ENCODE data around the gene XIRP1.

XIRP1 gene

DNA sequence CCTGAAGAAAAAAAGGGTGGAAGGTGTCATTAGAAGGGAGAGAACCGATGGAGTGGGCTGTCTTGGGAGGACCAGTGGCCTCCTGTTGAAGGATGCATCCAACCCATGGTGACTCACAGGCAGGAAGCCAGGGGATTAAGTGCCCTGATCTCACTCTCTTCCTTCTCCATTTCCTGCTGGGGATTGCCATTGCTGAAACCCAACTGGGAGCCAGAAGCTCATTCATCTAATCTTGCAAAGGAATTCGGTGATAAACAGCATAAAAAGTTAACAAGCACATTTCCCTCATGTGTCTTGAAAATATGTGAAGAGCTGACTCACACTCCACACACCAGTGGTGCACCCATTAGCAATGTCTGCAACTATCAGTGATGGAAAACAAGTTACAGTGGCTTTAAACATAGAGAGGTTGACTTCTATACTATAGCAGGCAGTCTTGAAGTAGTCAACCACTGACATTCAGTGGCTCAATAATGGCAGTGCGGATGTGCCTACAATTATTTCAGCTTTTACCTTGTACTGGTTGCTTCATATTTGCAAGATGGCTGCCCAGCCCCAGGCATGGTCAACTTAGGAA lies 26.2 kb downstream of the XIRP1 start:
- no peak for DNase-seq

DNA sequence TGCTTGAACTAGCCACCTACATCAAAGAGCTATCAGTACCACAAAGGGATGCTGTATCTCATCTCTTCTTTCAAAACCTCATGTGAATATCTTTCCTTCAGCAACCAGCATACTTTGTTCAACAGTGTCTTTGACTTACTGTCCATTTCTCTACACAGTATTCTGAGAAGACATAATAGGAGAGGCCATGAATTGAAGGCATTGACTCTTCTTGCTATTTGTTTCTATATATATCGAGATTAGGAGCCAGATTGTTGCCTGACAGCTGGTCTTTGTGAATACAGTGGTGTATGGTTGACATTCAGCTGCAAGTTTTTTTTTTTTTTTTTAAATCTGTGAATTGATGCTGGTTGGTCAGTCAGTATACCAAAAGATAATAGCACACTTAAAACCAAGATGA lies 26.9 kb downstream of the XIRP1 start:
- no peak for DNase-seq

DNA sequence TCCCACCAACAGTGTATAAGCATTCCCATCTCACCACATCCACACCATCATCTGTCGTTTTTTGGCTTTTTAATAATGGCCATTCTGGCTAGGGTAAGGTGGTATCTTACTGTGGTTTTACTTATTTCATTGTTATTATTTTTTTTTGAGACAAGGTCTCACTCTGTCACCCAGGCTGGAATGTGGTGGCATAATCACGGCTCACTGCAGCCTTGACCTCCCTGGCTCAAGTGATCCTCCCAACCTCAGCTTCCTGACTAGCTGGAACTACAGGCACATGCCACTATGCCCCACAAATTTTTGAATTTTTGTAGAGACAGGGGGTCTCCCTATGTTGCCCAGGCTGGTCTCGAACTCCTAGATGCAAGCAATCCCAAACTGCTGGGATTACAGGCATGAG lies 28.0 kb downstream of the XIRP1 start:
- DNase-seq = no peak

DNA sequence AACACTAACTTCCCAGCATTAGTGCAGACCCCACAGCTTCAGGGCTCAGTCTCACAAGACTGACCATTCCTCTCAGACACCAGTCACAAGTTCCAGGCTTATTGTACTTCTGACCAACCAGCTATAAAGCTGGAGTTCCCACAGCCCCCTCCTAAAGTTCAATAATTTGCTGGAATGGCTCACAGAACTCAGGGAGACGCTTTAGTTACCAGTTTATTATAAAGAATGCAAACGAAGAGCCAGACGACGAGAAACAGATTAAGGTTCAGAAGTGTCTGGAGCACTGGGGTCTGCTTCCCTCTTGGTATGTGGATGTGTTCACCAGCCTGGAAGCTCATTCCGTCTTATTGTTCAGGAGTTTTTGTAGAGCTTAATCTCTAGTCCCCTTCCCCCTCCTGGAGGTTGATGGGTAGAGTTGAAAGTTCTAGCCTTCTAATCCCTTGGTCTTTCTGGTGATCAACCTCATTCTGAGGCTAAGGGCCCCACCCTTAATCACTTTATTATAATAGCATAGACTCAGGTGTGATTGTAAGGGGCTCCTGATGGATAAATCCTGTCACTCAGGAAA lies 34.2 kb downstream of the XIRP1 start:
- DNase-seq = no peak

DNA sequence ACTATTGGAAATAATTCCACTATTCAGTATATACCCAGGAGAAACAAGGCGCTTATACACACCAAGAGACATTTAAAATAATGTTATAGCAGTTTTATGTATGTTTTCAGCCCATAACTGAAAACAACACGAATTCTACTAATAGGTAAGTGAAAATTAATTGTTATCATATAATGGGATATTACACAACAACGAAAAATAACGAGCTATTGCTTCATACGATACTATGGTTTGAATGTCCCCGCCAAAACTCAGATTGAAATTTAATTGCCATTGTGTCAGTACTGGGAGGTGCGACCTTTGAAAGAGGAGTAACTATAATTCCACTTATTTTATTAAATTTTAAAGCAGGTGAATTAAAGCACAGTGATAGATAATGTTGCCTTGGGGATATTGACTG lies 35.0 kb downstream of the XIRP1 start:
- DNase-seq = no peak

DNA sequence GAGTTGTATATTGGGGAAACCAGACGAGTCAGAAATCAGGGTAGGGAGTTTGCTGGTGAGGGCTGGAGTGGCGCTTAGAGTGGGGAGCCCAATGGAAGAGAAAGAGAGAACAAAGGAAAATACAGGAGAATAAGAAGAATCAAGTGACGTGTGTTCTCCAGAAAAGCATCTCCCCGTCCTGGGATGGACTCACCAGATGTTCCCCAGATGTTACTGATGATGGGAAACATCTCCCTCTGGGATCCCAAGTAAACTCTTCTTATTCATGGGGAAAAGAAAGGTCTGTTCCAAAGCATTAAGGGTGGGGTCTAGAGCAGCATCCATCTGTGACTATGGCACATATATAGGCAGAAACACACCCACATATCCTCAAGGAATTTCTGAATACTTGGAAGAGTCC lies 36.0 kb downstream of the XIRP1 start:
- DNase-seq = no peak

DNA sequence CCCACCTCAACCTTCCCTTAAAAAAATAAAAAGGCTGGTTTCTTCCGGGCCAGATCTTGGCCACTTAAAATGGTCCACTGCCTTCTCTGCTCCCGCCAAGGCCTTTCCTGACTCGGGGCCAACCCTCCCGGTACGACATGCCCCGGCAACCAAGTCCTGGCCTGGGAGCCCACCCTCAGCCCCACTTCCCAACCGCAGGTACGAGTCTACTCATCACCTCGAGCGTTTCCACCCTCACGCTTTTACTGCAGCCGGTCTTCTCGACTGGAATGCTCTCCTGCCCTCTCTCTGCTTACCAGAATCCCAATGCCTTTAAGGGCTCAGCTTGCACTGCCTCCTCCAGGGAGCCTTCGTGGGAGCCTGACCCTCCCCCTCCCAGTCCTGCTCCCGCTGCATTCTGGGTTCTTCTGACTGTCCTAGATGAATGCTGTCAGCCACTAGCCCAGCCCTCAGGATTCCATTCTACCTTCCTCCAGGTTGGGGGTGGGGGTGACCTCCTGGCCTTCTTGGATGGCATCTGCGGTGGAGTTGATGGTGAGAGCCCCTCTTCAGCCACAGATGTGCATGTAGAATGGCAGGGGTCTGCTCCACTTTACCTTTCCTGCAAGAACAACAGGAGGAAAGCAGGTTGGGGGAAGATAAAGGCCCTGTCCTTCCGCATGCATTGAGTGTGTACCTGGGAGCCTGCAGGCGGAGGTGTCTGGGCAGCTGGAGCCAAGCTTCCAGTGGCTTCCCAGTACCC lies 37.9 kb downstream of the XIRP1 start:
- no peak for DNase-seq

DNA sequence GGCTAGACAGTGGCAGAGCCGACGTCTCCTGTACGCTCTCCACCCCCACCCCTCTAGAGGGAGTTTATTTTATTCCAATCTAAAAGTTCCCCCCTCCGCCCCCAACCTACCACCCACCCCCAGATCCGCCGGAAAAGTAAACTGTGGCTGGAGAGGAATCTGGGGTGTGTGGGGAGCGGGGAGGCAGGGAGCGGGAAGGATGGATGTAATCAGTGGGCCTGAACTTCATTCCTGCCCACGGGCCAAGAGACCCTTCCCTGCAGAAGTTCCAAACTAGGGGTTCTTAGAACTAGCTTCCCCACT lies 38.5 kb downstream of the XIRP1 start:
- DNase-seq = no peak

DNA sequence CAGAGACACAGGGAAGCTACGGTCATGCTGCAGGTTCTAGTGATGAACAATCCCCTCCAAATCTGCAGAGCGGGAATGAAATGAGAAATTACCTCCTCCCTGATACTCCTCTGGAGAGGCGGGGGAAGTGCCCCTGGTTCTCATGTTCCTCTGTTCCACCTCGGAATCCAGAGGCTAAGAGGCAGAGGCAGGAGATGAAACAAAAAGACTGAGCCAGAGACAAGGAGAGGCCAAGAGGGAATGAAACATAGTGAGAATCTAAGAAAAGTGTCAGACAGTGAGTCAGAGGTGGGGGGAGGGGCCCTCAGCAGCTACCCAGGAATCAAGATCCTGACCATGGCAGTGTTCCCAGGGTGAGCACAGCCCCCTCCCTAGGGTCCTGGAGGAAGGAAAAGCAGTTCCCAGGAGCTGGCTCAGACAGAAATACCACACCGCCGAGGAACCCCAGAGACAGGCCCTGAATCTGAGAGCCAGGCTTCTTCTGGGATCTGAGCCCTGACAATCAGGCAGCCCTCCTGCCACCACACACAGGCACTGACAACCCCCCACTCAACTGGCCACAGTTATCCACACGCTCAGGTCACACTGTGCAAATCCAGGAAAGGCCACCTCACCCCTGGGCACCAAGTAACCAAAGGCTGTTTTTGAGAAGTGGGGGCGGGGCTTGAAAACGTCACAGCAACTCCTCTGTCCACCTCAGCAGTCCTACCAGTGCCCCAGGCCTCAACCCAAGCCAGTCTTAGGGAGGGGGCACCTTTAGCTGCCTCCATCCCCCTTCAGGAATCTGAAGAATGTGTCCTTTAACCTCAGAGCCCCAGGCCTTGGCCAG lies 41.4 kb downstream of the XIRP1 start:
- peak; percentile 30 to 57 for DNase-seq

DNA sequence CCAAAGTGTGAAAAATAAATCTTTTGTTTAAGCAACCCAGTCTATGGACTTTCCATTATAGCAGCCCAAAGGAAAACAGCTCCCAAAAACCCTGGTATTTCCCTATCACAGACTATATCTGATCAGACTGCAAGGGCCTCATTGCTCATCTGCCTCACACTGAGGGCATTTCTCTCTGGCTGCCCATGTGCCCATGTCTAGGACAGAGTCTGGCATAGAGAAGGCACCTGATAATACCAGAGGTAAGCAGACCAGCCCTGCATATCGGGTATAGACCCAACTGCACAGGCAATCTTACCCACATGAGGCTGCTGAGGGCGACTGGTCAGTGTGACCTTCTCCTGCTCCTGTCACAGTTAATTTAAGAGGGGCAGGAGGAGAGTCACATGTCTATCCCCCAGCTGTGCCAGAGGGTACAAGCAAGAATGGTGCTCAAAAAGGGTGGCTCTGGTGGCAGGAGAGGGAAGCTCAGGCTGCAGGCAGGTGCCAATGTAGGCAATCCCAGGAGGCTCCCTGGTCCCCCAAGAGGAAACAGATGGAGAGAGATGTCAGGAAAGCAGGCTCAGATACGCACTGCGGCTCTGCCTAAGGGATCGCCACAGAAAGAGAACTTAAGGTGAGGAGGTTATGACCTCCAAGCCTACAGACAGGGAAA lies 42.1 kb downstream of the XIRP1 start:
- DNase-seq = no peak

DNA sequence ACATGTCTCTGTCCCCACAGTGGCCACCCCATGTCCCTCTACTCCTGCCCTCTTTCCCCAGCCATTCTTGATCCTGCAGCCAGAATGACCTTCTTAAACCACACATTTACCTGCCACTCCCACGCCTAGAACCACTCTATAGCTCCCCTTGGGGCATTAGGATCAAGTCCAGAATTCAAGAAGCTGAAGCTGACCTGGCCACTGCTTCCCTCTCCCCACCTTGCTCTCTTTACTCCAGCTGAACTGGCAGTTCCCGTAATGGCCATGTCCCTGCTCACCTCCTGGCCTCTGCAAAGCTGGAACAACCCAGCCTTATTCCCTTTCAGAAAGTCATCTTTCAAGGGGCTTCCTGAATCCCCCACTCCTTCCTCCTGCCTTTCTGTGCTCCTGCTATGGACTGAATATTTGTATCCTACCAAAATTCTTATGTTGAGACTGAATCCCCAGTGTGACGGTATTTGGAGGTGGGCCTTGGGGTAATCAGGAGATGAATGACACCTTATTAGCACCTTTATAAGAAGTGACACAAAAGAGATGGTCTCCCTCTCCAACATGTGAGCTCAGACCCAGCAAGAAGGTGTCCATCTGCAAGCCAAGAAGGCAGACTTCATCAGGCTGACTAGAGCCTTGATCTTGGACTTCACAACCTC lies 42.8 kb downstream of the XIRP1 start:
- DNase-seq = no peak

DNA sequence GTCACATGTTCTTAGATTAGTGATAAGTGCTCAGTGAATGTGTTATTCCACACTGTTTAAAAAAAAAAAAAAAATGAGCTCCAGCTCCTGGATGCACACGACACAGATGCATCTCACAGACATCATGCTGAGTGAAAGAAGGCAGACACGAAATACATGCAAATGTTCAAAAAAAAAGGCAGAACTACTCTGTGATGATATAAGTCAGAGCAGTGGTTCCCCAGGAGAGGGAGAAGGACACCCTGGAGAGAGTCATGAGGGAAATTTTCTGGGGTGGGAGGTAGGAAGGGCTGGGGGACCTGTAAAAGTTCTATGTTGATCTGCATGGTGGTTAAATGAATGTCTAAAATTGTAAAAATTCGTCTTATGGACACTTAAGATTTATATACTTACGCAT lies 43.3 kb downstream of the XIRP1 start:
- DNase-seq = no peak

DNA sequence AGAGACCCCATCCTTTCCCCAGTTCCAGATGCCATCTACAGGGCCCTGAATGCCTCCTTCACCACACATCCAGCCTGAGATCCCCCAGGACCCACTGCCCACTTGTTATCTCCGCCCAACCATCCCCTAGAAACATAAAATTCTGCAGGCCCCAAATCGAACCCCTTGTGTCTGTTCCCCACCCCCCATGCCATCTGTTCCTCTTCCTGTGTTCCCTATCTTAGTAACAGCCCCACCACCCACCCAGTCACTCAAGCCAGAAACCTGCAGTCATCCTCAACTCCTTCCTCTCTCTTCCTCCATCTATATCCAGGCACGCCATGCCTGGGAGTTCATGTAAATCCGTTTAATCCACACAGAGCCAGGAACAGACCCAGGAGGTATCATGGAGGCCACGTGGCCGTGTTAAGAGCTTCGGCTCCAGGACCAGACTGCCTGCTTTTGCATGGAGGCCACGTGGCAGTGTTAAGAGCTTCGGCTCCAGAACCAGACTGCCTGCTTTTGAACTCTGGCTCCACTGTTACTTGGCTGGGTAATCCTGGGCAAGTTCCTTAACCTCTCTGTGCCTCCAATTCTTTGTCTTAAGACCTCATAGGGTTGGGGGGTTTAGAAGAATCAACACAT lies 43.8 kb downstream of the XIRP1 start:
- DNase-seq = peak in 1 of 2 experiments; percentile 27

DNA sequence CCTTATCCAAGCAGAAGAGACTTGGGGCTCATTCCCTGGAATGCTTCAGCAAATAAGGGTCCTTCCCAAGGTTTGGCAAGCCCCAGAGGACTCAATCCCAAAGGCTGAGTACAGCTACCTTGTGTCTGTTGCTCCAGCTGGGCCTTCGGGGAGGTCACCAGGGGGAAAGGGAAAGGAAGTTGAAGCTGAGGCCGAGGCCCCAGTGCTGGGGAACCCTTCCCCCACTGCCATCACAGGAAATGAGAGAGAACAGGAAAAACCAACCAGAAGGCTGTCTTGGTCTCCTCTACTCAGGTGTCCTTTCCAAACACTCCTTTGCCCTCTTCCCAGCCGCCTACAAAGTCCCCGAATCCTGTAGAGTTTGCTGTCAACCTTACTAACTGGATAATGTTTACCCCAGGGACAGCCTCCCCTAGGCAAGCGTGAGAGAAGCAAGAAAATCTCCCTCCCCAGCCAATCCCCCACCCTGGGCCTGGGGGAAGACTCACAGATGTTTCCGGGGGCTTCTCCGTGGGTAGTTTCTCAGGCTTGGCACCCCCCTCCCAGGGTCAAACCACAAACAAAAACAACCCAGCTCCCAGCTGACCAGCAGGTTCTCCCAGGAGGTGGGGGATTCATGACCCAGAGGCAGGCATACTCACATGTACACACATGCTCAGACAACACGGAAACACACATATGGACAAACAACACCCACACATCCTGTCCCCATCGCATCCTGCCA lies 44.5 kb downstream of the XIRP1 start:
- DNase-seq = no peak

DNA sequence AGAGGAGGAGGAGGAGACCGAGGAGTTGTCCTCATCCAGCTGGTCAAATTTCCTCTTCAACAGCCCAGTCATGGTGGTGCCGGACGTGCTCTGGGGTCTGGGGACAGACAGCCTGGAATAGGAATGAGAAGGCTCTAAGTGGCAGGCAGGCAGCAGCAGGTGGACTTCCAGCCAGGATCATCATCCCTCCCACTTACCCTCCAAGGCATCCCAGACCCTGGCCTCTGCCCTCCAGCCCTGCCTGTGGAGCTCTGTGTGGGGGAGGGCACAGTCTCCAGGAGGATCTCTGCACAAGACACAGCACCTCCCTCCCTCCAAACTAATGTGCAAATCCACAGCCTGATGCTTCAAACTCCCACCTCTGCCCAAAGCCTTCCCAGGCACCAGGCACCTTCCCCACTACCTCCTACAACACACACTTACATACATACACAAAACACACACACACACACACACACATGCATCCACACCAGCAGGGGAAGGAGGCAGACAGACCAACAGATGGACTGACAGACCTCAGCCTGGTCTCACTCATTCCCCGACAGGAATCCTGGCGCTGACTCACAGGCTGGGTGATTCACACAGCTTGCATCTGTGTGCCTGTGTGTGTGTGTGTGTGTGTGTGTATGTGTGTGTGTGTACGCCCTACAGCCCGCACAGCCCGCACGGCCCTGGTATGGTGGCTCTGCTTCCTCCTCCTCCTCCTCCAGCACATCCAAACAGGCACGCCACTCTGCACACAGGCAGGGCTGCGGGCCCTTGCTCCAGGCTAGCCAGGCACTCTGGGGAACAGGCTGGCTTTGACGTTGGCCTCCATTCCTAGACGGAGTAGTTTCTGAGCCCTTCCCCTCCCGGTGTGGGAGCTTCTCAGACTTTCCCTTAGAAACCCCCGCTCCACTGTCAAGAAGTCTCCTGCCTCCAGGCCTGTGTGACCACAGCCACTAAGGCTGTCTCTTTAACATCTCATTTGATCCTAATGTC lies 45.5 kb downstream of the XIRP1 start:
- DNase-seq = peak; percentile 15 to 74

DNA sequence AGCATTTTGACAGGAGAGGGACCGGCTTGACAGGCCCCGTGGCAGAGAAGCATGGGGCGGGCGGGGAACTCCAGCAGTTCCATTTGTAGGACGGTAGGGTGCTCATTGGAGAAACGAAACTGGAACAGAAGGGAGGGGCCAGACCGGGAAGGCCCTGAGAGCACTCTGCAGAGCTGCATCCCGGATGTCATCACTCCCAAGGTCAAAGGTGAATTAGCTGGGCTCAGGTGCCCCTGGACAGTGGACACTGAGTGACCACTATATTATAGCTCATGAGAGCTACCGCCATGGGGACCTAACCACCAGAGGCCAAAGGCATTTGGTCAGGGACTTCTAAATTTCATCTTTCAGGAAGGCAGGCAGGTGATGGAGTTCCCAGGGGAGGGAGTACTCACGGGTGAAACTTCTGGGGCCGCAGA lies 46.3 kb downstream of the XIRP1 start:
- DNase-seq = no peak

DNA sequence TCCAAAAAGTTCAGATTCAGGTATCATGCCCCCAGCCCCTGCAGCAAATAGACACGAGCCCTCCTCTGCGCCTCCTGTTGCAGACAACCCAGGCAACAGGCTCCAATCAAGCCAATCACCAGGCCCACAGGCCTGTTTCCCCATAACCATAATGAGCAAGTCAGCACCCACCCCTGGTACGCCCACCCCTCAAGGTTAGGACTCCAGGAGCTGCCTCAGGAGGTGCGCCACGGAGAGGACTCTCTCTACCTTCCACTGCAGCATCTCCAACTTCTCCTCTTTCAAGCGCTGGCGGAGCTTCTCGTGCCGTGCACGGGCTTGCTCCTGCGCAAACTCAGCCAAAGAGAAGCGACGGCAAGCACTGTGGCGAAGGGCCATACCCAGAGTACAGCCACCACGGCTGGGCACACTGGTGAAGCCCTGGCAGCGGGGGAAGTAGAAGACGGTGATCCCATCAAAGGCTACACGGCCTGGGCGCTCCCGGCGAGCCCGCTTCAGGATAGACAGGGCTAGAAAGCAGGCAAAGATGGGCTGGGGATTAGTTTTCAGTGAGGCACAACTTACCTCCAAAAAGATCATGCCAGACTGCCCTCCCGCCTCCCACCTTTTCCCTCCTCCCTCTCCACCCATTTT lies 47.5 kb downstream of the XIRP1 start:
- DNase-seq = no peak

DNA sequence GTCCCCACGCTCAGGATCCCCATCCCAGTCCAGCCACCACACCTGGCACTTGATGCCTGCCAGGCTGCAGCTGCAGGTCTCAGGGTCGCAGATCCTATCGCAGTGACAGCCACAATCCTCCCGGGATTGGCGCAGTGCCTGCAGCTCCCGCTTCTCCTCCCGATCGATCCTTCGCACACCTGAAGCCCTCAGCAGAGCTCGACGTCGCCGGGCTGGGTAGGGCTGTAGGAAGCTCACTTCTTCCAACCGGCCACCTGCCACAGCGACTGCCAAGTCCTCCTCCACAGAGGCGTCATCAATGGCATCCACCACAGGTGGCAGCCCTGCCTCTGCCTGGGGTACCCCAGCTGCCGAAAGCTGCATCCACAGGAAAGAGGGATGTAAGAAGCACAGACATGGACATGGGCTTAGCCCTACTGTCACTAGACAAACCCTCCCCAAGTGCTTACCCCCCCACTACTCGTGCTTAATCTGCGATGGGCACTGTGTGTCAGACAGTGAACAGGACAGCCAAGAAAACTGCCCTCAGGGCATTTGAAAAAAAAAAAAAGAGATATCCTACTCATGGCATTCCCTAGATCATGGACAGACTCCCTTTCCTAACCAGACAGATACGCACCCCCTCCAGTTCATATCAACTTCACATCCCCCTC lies 48.2 kb downstream of the XIRP1 start:
- DNase-seq = no peak
